Lung (tissue), 13 donors: ENCODE data around the gene FUOM. TPM values are rescaled to one million over a fixed set of nuclear protein-coding genes. Genes with fewer than 3 reads are reported as not detected.

ENCODE experiments used
- ATAC-seq: fragments of 200-7000 bp; cut with Tn5 transposase; one replicate; pipeline ENCODE4 v1.9.1; 2020; ENCODE audit warnings: moderate number of reproducible peaks; ENCODE audit not compliant: insufficient read depth, low FRiP score
- DNase-seq, 3 donors: peaks; one replicate each; pipeline ENCODE4 v3.0.0-alpha.2; 2013 to 2017
- H3K27ac ChIP-seq, 2 donors: one replicate each; pipeline ENCODE4 v1.5.1; 2013; ENCODE audit warnings: mild to moderate bottlenecking in 2 of 2, moderate library complexity in 2 of 2, control low read depth in 1 of 2, inconsistent platforms in 1 of 2, low read depth in 1 of 2, low read length in 1 of 2
- H3K27me3 ChIP-seq, 3 donors: one replicate each; pipeline ENCODE4 v1.5.1; 2013; ENCODE audit warnings: low read length in 2 of 3; ENCODE audit not compliant: control insufficient read depth in 3 of 3, insufficient read depth in 3 of 3
- H3K36me3 ChIP-seq, 4 donors: one replicate each; pipeline ENCODE4 v1.5.1; 2013; ENCODE audit warnings: low read length in 4 of 4, mild to moderate bottlenecking in 1 of 4, moderate library complexity in 1 of 4; ENCODE audit not compliant: control insufficient read depth in 4 of 4, insufficient read depth in 4 of 4
- H3K4me1 ChIP-seq, 5 donors: one replicate each; pipeline ENCODE4 v1.5.1; 2013; ENCODE audit warnings: low read length in 5 of 5, mild to moderate bottlenecking in 2 of 5, moderate library complexity in 1 of 5; ENCODE audit not compliant: control insufficient read depth in 5 of 5, insufficient read depth in 5 of 5
- H3K4me3 ChIP-seq: one replicate; pipeline ENCODE4 v1.5.1; 2013; ENCODE audit warnings: mild to moderate bottlenecking, control low read depth, moderate library complexity
- H3K9ac ChIP-seq, 2 donors: one replicate each; pipeline ENCODE4 v1.5.1; 2013; ENCODE audit warnings: low read length in 2 of 2, control low read depth in 1 of 2; ENCODE audit not compliant: insufficient read depth in 1 of 2
- H3K9me3 ChIP-seq, 4 donors: one replicate each; pipeline ENCODE4 v1.5.1; 2013; ENCODE audit warnings: low read length in 3 of 4, mild to moderate bottlenecking in 1 of 4, moderate library complexity in 1 of 4; ENCODE audit not compliant: control insufficient read depth in 4 of 4, insufficient read depth in 3 of 4
- CTCF ChIP-seq: IDR thresholded peaks from 2 replicates; pipeline ENCODE4 v1.5.1; 2012; ENCODE audit warnings: mild to moderate bottlenecking; ENCODE audit errors: control extremely low read depth, extremely low read depth
- WGBS, 2 donors: extraction: QIAGEN DNeasy Blood & Tissue Kit; methylation state at CpG; one replicate each; pipeline ENCODE4 v1.1.7; 2013; 5-methylcytosine and 5-hydroxymethylcytosine counted together
- polyA plus RNA-seq, 2 donors: library from polyadenylated mRNA; stranded (reverse); fragments of 200-250 nt; gene quantifications; one replicate each; pipeline ENCODE4 v1.2.1, GENCODE V29; 2013
- small RNA-seq: library from RNA; depleted of rRNA; stranded (forward); fragments of <200 nt; gene quantifications from one replicate; pipeline ENCODE3, GENCODE V24; 2014; ENCODE audit warnings: low replicate concordance
- total RNA-seq, 2 donors: library from RNA; depleted of rRNA in 1 of 2; stranded (reverse); fragments of >200 nt in 1 of 2; gene quantifications; one replicate each; pipeline ENCODE4 v1.2.1, GENCODE V29; 2014 to 2021
- donor health status: control.
- donor health status: control.
- donor health status: Bipolar disorder and iron deficiency.
- donor health status: healthy.
- donor health status: DM: yes; HTN: yes; CAD: no.

The FUOM gene
- total and polyA plus RNA-seq, 4 donors = 8.4 to 41.4 (median 34.2) TPM

DNA sequence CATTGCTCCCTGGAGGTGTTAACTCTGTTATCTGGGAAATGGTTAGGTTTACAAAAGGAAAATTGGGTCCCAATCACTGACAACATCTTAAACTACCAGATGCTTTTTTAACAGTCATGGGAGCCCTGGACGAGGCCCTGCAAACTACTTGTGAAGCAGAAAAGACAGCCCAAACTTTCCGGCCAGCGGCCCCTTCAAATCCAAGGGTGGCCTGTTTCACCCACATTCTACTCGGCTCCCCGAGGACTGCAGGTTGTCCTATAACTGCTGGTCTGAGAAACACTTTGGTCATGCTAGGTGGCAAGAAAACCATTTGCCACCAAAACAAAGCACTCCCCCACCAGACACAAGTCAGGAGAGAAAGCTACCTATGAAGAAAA is 51.7 kb downstream of the FUOM start:
- peak overlapping the region in 1 of 2 donors; percentile 63 for H3K27ac ChIP-seq
- H3K4me3 ChIP-seq = no peak overlapping the region
- H3K9me3 ChIP-seq = no peaks in the 10 kb centered on the region
- TF ChIP-seq CTCF = no peak
- H3K4me1 ChIP-seq = peaks cover 7 to 15% (median 11%) of the 10 kb centered on the region in 5 donors
- no peak overlapping the region for H3K9ac ChIP-seq
- WGBS, 2 donors = 93 to 96% methylated on average over 5 of the region's 5 CpGs
- no peak for ATAC-seq
- peaks cover 0 to 26% (median 11%) of the 10 kb centered on the region in 4 donors for H3K36me3 ChIP-seq
- no peaks in the 10 kb centered on the region for H3K27me3 ChIP-seq
- no peak for DNase-seq

Small RNA genes within 50 kb of the gene (small RNA-seq; reads per million reads assigned to genes)
- gene AL360181.4 (not detected), gene BANF1P2 (not detected), gene MIR3944 (0.06 reads per million)

Other genes with a start within 250 kb of the FUOM start
- 10 to 100 TPM in 1 of 2 donors, 1 to 10 TPM in 1; 7.5 to 21.0 TPM for gene KNDC1, start 197.8 kb downstream of the FUOM start, total RNA-seq
- gene KNDC1, start 197.8 kb downstream of the FUOM start, polyA plus RNA-seq = 1 to 10 TPM; 3.2 to 5.9 TPM
- under 1 TPM in 1 of 2 donors, not detected in 1; 0.52 TPM for gene UTF1, start 127.8 kb downstream of the FUOM start, total RNA-seq
- gene UTF1, start 127.8 kb downstream of the FUOM start, polyA plus RNA-seq = under 1 TPM in 1 of 2 donors, not detected in 1; 0.06 TPM
- 1 to 10 TPM in 1 of 2 donors, under 1 TPM in 1; 0.46 to 3.3 TPM for gene VENTX, start 120.2 kb downstream of the FUOM start, total RNA-seq
- 1 to 10 TPM; 1.4 to 4.0 TPM for gene VENTX, start 120.2 kb downstream of the FUOM start, polyA plus RNA-seq
- 10 to 100 TPM; 21.7 to 33.0 TPM for gene ADAM8, start 81.2 kb downstream of the FUOM start, total RNA-seq
- gene ADAM8, start 81.2 kb downstream of the FUOM start, polyA plus RNA-seq = 10 to 100 TPM in 1 of 2 donors, 1 to 10 TPM in 1; 4.4 to 79.2 TPM
- 10 to 100 TPM; 41.7 to 65.9 TPM for gene TUBGCP2, start 49.1 kb downstream of the FUOM start, total RNA-seq
- 10 to 100 TPM; 39.2 to 66.2 TPM for gene TUBGCP2, start 49.1 kb downstream of the FUOM start, polyA plus RNA-seq
- gene ZNF511, start 49.1 kb downstream of the FUOM start, total RNA-seq = 10 to 100 TPM; 18.6 to 53.5 TPM
- gene ZNF511, start 49.1 kb downstream of the FUOM start, polyA plus RNA-seq = 10 to 100 TPM; 33.8 to 79.9 TPM
- gene CALY, start 21.1 kb downstream of the FUOM start, total RNA-seq = not detected
- gene CALY, start 21.1 kb downstream of the FUOM start, polyA plus RNA-seq = not detected
- under 1 TPM in 1 of 2 donors, not detected in 1; 0.25 TPM for gene PRAP1, start 10.6 kb downstream of the FUOM start, total RNA-seq
- gene PRAP1, start 10.6 kb downstream of the FUOM start, polyA plus RNA-seq = not detected
- gene ECHS1, start 15.3 kb upstream of the FUOM start, total RNA-seq = 10 to 100 TPM; 44.5 to 82.4 TPM
- gene ECHS1, start 15.3 kb upstream of the FUOM start, polyA plus RNA-seq = 10 to 100 TPM; 71.1 to 83.9 TPM
- gene PAOX, start 21.2 kb upstream of the FUOM start, total RNA-seq = 1 to 10 TPM; 6.9 to 7.0 TPM
- 1 to 10 TPM; 4.4 to 6.3 TPM for gene PAOX, start 21.2 kb upstream of the FUOM start, polyA plus RNA-seq
- gene MTG1, start 36.1 kb upstream of the FUOM start, total RNA-seq = 10 to 100 TPM; 36.4 to 51.8 TPM
- 10 to 100 TPM; 44.4 to 44.7 TPM for gene MTG1, start 36.1 kb upstream of the FUOM start, polyA plus RNA-seq
- under 1 TPM; 0.15 to 0.34 TPM for gene SPRN, start 66.6 kb upstream of the FUOM start, total RNA-seq
- gene SPRN, start 66.6 kb upstream of the FUOM start, polyA plus RNA-seq = under 1 TPM; 0.11 to 0.16 TPM
- 1 to 10 TPM; 3.4 to 4.8 TPM for gene SCART1, start 95.9 kb upstream of the FUOM start, total RNA-seq
- under 1 TPM; 0.33 to 0.69 TPM for gene SCART1, start 95.9 kb upstream of the FUOM start, polyA plus RNA-seq
- 1 to 10 TPM; 1.1 to 1.9 TPM for gene CYP2E1, start 169.3 kb upstream of the FUOM start, total RNA-seq
- gene CYP2E1, start 169.3 kb upstream of the FUOM start, polyA plus RNA-seq = 1 to 10 TPM in 1 of 2 donors, under 1 TPM in 1; 0.26 to 1.2 TPM
- gene SYCE1, start 207.6 kb upstream of the FUOM start, total RNA-seq = under 1 TPM in 1 of 2 donors, not detected in 1; 0.86 TPM
- gene SYCE1, start 207.6 kb upstream of the FUOM start, polyA plus RNA-seq = under 1 TPM; 0.08 to 0.87 TPM